NOMO-1 treated with DMSO at 0.1 percent for 48 hours (cell line): Measurements from ENCODE around the gene KANSL3.

Experiments used
- DNase-seq: peaks from one replicate; lab custom pipeline; 2025; ENCODE audit not compliant: unreplicated experiment; lab: John Stamatoyannopoulos, UW

The KANSL3 gene

GRCh38 chr2:96608469-96609455, 29.4 kb downstream of the KANSL3 start:
- DNase-seq: no peak

- DNase-seq: no peak
Measured at GRCh38 chr2:96604104-96604503, 34.0 kb downstream of the KANSL3 start.

GRCh38 chr2:96602330-96602823, 35.7 kb downstream of the KANSL3 start:
- no peak for DNase-seq

- DNase-seq: no peak
Measured at GRCh38 chr2:96601382-96602292, 36.5 kb downstream of the KANSL3 start.

- no peak for DNase-seq
Measured at GRCh38 chr2:96599941-96600340, 38.2 kb downstream of the KANSL3 start.

GRCh38 chr2:96596596-96596995, 41.5 kb downstream of the KANSL3 start:
- no peak for DNase-seq

GRCh38 chr2:96594691-96595152, 43.4 kb downstream of the KANSL3 start:
- DNase-seq: no peak

- DNase-seq: no peak
Measured at GRCh38 chr2:96594282-96594681, 43.8 kb downstream of the KANSL3 start.

GRCh38 chr2:96591494-96591893, 46.6 kb downstream of the KANSL3 start:
- DNase-seq: no peak

- no peak for DNase-seq
Measured at GRCh38 chr2:96591054-96591453, 47.1 kb downstream of the KANSL3 start.

GRCh38 chr2:96587843-96588242, 50.3 kb downstream of the KANSL3 start:
- DNase-seq: no peak

- DNase-seq: no peak
Measured at GRCh38 chr2:96584017-96584416, 54.1 kb downstream of the KANSL3 start.

- DNase-seq: no peak
Measured at GRCh38 chr2:96580771-96581170, 57.3 kb downstream of the KANSL3 start.

GRCh38 chr2:96579422-96579821, 58.7 kb downstream of the KANSL3 start:
- no peak for DNase-seq

- no peak for DNase-seq
Measured at GRCh38 chr2:96578731-96579130, 59.4 kb downstream of the KANSL3 start.

- DNase-seq: no peak
Measured at GRCh38 chr2:96577501-96577900, 60.6 kb downstream of the KANSL3 start.

GRCh38 chr2:96575785-96576456, 62.2 kb downstream of the KANSL3 start:
- DNase-seq: no peak

- no peak for DNase-seq
Measured at GRCh38 chr2:96574364-96574763, 63.7 kb downstream of the KANSL3 start.

GRCh38 chr2:96568094-96568493, 70.0 kb downstream of the KANSL3 start:
- no peak for DNase-seq

GRCh38 chr2:96565111-96565510, 73.0 kb downstream of the KANSL3 start:
- no peak for DNase-seq

- no peak for DNase-seq
Measured at GRCh38 chr2:96564563-96564962, 73.5 kb downstream of the KANSL3 start.
